MM.1S (cell line): ENCODE data around the gene RHOB.

Source experiments
- DNase-seq: peaks from one replicate; pipeline ENCODE4 v3.0.0-alpha.2; 2015
- H2AFZ ChIP-seq: fragments of 300-600 bp; sonication (generic); 2 replicates; pipeline ENCODE4 v1.6.0; 2016; ENCODE audit warnings: antibody characterized with exemption, low read length
- H3F3A ChIP-seq: fragments of 300-600 bp; sonication (generic); 2 replicates; pipeline ENCODE4 v1.6.1; 2016; ENCODE audit warnings: mild to moderate bottlenecking, antibody characterized with exemption, low read length, moderate library complexity, mixed read lengths; ENCODE audit not compliant: insufficient read depth
- H3K27ac ChIP-seq: fragments of 300-600 bp; sonication (generic); 2 replicates; pipeline ENCODE4 v1.5.1; 2016; ENCODE audit warnings: mild to moderate bottlenecking, low read length
- H3K27me3 ChIP-seq: fragments of 300-600 bp; sonication (generic); replicated peaks from 2 replicates; pipeline ENCODE4 v1.6.0; 2016; ENCODE audit warnings: low read length; ENCODE audit not compliant: insufficient read depth
- H3K36me3 ChIP-seq: fragments of 300-600 bp; sonication (generic); replicated peaks from 2 replicates; pipeline ENCODE4 v1.6.1; 2016; ENCODE audit warnings: mild to moderate bottlenecking, low read length, mixed read lengths; ENCODE audit not compliant: insufficient read depth
- H3K4me1 ChIP-seq: fragments of 300-600 bp; sonication (generic); 2 replicates; pipeline ENCODE4 v1.6.1; 2016; ENCODE audit warnings: low read length, mixed read lengths
- H3K4me2 ChIP-seq: fragments of 300-600 bp; sonication (generic); 2 replicates; pipeline ENCODE4 v1.6.0; 2016; ENCODE audit warnings: low read depth, low read length
- H3K4me3 ChIP-seq: fragments of 300-600 bp; sonication (generic); 2 replicates; pipeline ENCODE4 v1.5.1; 2016; ENCODE audit warnings: low read length, mixed read lengths
- H3K79me2 ChIP-seq: fragments of 300-600 bp; sonication (generic); 2 replicates; pipeline ENCODE4 v1.6.1; 2016; ENCODE audit warnings: mixed run types, low read length, mixed read lengths
- H3K9ac ChIP-seq: fragments of 300-600 bp; sonication (generic); 2 replicates; pipeline ENCODE4 v1.6.1; 2016; ENCODE audit warnings: low read length, mixed read lengths
- H3K9me2 ChIP-seq: fragments of 300-600 bp; sonication (generic); replicated peaks from 2 replicates; pipeline ENCODE4 v1.6.1; 2016; ENCODE audit warnings: mild to moderate bottlenecking, low read length, mixed read lengths; ENCODE audit not compliant: insufficient read depth
- H3K9me3 ChIP-seq: fragments of 300-600 bp; sonication (generic); replicated peaks from 2 replicates; pipeline ENCODE4 v1.6.1; 2016; ENCODE audit warnings: mild to moderate bottlenecking, low read length, mixed read lengths; ENCODE audit not compliant: insufficient read depth
- H4K20me1 ChIP-seq: fragments of 300-600 bp; sonication (generic); 2 replicates; pipeline ENCODE4 v1.6.1; 2016; ENCODE audit warnings: mild to moderate bottlenecking, low read length, moderate library complexity, mixed read lengths; ENCODE audit not compliant: insufficient read depth
- CTCF ChIP-seq: fragments of 300-600 bp; sonication (generic); IDR thresholded peaks from 2 replicates; pipeline ENCODE4 v1.5.1; 2016; ENCODE audit warnings: antibody characterized with exemption, low read length, mixed read lengths
- EZH2 ChIP-seq: fragments of 300-600 bp; sonication (generic); optimal IDR thresholded peaks from 2 replicates; pipeline ENCODE3; 2017; ENCODE audit warnings: low read depth, mild to moderate bottlenecking, antibody characterized with exemption, low read length, mixed read lengths
- EZH2phosphoT487 ChIP-seq: fragments of 300-600 bp; sonication (generic); IDR thresholded peaks from 2 replicates; pipeline ENCODE4 v1.6.1; 2018; ENCODE audit warnings: antibody characterized with exemption, low read length

RHOB gene

GRCh38 chr2:20444993-20445910 lies 1.6 kb upstream of the RHOB start:
- Histone ChIP-seq H3K9ac (no peak overlapping the region), H3K9me3 (no peaks in the 10 kb centered on the region), H3K9me2 (no peaks in the 10 kb centered on the region), H3K79me2 (peaks cover 19% of the 10 kb centered on the region), H4K20me1 (no peaks in the 10 kb centered on the region), H3K4me3 (no peak overlapping the region), H3K4me1 (peaks cover 25% of the 10 kb centered on the region), H2AFZ (no peak overlapping the region), H3K27me3 (no peaks in the 10 kb centered on the region), H3K27ac (no peak overlapping the region), H3K36me3 (no peaks in the 10 kb centered on the region), H3F3A (peaks cover 21% of the 10 kb centered on the region; the same call in 1 of the 2 replicates), H3K4me2 (no peak overlapping the region)
- TF ChIP-seq CTCF = no peak
- no peak for TF ChIP-seq EZH2
- TF ChIP-seq EZH2phosphoT487 = no peak
- DNase-seq = no peak

GRCh38 chr2:20446255-20446916 lies 488 bp upstream of the RHOB start:
- Histone ChIP-seq H3K36me3 (no peaks in the 10 kb centered on the region), H3K9me2 (no peaks in the 10 kb centered on the region), H3K4me3 (peak overlapping the region; percentile 95), H3K79me2 (peaks cover 19% of the 10 kb centered on the region), H4K20me1 (no peaks in the 10 kb centered on the region), H3F3A (peaks cover 21% of the 10 kb centered on the region; the same call in 1 of the 2 replicates), H3K4me1 (peaks cover 25% of the 10 kb centered on the region), H3K27me3 (no peaks in the 10 kb centered on the region), H3K9me3 (no peaks in the 10 kb centered on the region), H3K27ac (peak overlapping the region; percentile 44; the same call in 1 of the 2 replicates), H3K9ac (peak overlapping the region; percentile 98), H2AFZ (peak overlapping the region; percentile 43; the same call in 1 of the 2 replicates), H3K4me2 (peak overlapping the region; percentile 77)
- TF ChIP-seq EZH2 (no peak), CTCF (no peak), EZH2phosphoT487 (no peak)
- DNase-seq = no peak

- peaks cover 19% of the 10 kb centered on the region for H3K79me2 ChIP-seq
- H3K9ac ChIP-seq = peak overlapping the region; percentile 98
- peaks cover 25% of the 10 kb centered on the region for H3K4me1 ChIP-seq
- peak overlapping the region; percentile 68; the same call in 1 of the 2 replicates for H3K27ac ChIP-seq
- H3K4me2 ChIP-seq = peak overlapping the region; percentile 96
- no peaks in the 10 kb centered on the region for H3K36me3 ChIP-seq
- peak; percentile 24 for DNase-seq
- H3K9me2 ChIP-seq = no peaks in the 10 kb centered on the region
- no peaks in the 10 kb centered on the region for H3K9me3 ChIP-seq
- no peaks in the 10 kb centered on the region for H3K27me3 ChIP-seq
- no peaks in the 10 kb centered on the region for H4K20me1 ChIP-seq
- H2AFZ ChIP-seq = no peak overlapping the region
- peaks cover 21% of the 10 kb centered on the region; the same call in 1 of the 2 replicates for H3F3A ChIP-seq
- H3K4me3 ChIP-seq = peak overlapping the region; percentile 95
- TF ChIP-seq CTCF = no peak
- no peak for TF ChIP-seq EZH2
- no peak for TF ChIP-seq EZH2phosphoT487
These were observed 767 bp downstream of the RHOB start for GRCh38 chr2:20447437-20448245.
